ENCODE results near the gene MYRFL. TPM values are rescaled to one million over a fixed set of nuclear protein-coding genes. Genes with fewer than 3 reads are reported as not detected.

Gene MYRFL
- total RNA-seq, 8 experiments from 2014 or later = 0.18 to 0.57 (median 0.33) TPM; not detected in 3

DNA sequence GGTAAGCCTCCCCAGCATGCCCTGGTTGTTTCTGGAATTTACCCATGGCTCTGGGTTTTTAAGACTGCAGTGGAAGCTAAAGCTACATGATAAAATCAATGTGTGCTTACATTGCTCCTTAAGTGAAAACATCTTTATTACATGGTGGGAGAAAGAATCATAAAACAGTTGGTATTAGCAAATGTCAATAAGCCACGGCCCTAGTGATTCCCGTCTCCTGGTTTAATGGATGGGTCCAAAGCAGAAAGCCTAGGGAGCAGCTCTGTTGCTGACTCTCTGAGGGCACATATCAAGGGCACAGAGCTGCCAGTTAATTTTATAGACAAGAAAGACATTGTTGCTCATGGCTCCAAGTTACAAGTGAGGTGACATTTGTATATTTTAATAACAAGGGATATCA lies 127.9 kb downstream of the MYRFL start:
- Histone ChIP-seq H3K4me3 (no peak overlapping the region), H3K27ac (no peak overlapping the region), H3K4me1 (replicated peaks in 1 of 2) (peaks cover 0 to 5% of the 10 kb centered on the region in 2 donors)
- in situ Hi-C loops (cut with MboI; ENCODE audit: low pct_unique_long_range_greater_than_20kb in 2 of 9, low sequenced_read_pairs in 9 of 9, unreplicated experiment in 9 of 9) = no loop called here
- 16 to 57% (median 40%) methylated on average over 1 to 2 of the region's 2 CpGs; no CpG with 5 or more reads in 5 of the 10 experiments for WGBS, 10 experiments
- ATAC-seq (replicated peaks in 6 of 8) = no peak

DNA sequence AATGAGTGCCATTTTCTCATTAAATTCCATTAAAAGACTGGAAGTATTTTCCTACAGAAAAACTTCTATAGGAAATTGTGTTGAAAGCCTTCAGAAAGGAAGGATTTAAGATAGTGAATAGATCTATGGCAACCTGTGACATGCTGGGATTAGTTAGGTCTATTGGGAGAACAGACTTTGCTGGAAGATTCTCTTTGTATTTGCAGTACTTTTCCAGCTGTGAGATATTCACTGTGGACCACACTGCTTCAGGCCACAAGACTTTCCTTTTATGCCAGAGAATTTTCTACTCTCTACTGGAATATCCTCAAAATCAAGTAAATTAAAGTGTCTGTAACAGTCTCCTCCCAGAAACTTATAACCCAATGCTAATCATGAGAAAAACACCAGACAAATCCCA lies 136.2 kb downstream of the MYRFL start:
- in situ Hi-C loops (cut with MboI; ENCODE audit: low pct_unique_long_range_greater_than_20kb in 2 of 9, low sequenced_read_pairs in 9 of 9, unreplicated experiment in 9 of 9) = no loop called here
- no peak for ATAC-seq (replicated peaks in 6 of 8)
- Histone ChIP-seq H3K4me3 (no peak overlapping the region), H3K4me1 (replicated peaks in 1 of 2) (no peaks in the 10 kb centered on the region), H3K27ac (no peak overlapping the region)

DNA sequence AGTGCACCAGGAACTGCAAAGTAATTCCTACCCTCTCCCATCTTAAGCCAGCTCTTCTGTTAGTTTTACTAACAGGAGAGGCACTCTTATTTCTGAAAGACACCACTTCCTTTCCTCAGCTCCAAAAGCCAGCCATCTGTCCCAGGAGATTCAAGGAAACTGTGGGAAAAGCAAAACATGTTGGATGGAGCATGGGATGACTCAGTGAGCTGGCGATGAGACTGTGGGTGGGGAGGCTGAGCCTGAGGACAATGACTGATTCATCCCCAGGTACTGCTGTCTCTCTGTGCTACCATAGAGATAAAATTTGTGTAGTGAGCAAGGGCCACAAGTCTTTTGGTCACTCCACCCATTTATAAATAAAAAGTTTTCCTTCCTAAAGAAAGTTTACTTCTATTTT lies 141.4 kb downstream of the MYRFL start:
- Histone ChIP-seq H3K4me3 (no peak overlapping the region), H3K27ac (no peak overlapping the region), H3K4me1 (replicated peaks in 1 of 2) (no peaks in the 10 kb centered on the region)
- in situ Hi-C loops (cut with MboI; ENCODE audit: low pct_unique_long_range_greater_than_20kb in 2 of 9, low sequenced_read_pairs in 9 of 9, unreplicated experiment in 9 of 9) = no loop called here
- ATAC-seq (replicated peaks in 6 of 8) = peak in 2 of 8 experiments; percentile 86 to 99
- WGBS, 10 experiments = 0 to 100% (median 0%) methylated on average over 1 of the region's 1 CpG; no CpG with 5 or more reads in 7 of the 10 experiments

DNA sequence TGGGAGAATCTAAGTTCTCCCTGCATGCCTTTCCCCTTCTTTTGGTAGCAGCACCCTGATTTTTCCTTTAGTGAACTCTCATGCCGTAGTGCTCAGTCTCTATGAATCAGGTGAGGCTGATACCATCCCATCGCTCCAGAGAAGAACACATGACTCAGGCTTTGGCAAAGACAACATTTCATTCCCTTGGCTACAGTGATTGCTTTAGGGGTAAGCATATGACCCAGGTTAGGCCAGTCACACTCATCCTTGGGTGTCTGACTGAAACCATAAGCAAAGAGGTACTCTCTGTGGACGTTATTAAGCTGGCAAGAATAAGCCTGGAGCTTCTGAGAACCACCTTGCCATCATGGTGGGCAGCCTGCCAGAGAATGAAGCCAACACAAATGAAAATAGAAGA lies 141.8 kb downstream of the MYRFL start:
- Histone ChIP-seq H3K4me3 (no peak overlapping the region), H3K27ac (no peak overlapping the region), H3K4me1 (replicated peaks in 1 of 2) (no peaks in the 10 kb centered on the region)
- WGBS, 10 experiments = 20 to 100% (median 60%) methylated on average over 1 to 3 of the region's 3 CpGs; no CpG with 5 or more reads in 3 of the 10 experiments
- in situ Hi-C loops (cut with MboI; ENCODE audit: low pct_unique_long_range_greater_than_20kb in 2 of 9, low sequenced_read_pairs in 9 of 9, unreplicated experiment in 9 of 9) = no loop called here
- peak in 2 of 8 experiments; percentile 52 to 65 for ATAC-seq (replicated peaks in 6 of 8)

DNA sequence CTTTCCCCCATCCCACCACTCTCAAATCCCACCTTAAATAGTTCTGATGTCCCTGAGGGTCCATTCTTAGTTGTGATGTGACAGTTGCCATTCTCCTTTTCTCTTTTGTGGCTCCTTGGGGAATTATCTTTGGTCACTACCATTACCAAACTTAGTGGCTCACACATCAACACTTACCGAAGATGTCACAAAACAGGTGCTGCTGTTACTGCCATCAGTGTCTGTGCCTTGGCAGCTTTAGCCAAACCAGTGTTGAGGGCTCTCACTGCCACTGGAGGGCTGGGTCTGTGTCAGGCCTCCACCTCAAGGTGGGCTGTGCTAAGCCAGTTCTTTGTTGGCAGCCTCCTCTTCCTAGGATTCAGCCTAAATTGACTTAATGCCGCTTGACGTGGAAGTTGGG lies 144.0 kb downstream of the MYRFL start:
- Histone ChIP-seq H3K4me3 (no peak overlapping the region), H3K4me1 (replicated peaks in 1 of 2) (no peaks in the 10 kb centered on the region), H3K27ac (no peak overlapping the region)
- in situ Hi-C loops (cut with MboI; ENCODE audit: low pct_unique_long_range_greater_than_20kb in 2 of 9, low sequenced_read_pairs in 9 of 9, unreplicated experiment in 9 of 9) = no loop called here
- 88 to 100% (median 100%) methylated on average over 1 to 3 of the region's 3 CpGs; no CpG with 5 or more reads in 5 of the 10 experiments for WGBS, 10 experiments
- no peak for ATAC-seq (replicated peaks in 6 of 8)

DNA sequence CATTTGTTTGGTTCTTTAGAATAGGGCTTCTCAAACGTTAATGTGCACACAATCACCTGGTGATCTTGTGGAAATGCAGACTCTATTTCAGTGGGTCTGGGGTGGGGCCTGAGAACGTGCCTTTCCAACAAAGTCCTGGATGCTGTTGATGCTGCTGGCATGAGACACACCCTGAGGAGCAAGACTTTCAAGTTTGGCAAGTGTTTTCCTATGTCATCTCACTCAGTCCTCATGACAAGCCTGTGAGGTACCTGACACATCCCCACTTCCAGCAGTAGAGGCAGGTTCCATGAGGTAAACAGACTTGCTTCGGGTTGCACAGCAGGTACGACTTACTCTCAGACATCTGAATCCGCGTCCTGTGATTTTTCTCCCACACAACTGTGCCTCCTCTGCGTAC lies 147.1 kb downstream of the MYRFL start:
- in situ Hi-C loops (cut with MboI; ENCODE audit: low pct_unique_long_range_greater_than_20kb in 2 of 9, low sequenced_read_pairs in 9 of 9, unreplicated experiment in 9 of 9) = no loop called here
- WGBS, 10 experiments = 42 to 85% (median 60%) methylated on average over 1 to 3 of the region's 7 CpGs; no CpG with 5 or more reads in 3 of the 10 experiments
- Histone ChIP-seq H3K4me3 (no peak overlapping the region), H3K4me1 (replicated peaks in 1 of 2) (peaks cover 0 to 6% of the 10 kb centered on the region in 2 donors), H3K27ac (no peak overlapping the region)
- no peak for ATAC-seq (replicated peaks in 6 of 8)

DNA sequence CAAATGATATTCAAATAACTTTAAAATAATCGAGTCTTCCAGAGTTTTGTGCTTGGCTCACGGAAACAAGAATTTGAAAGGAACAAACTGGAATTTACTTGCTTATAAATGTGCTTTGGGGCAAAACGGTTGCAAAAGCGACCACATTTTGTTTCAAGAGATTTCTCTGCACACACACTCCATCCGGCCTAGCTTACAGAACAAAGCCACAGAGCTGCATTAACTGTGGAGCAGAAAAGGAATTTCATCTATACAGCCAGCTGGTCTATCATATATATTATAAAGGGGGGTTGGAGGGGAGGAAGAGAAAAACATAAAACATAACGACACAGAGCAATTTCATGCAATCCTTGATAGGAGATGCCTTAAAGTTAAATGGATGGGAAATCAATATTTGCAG lies 153.0 kb downstream of the MYRFL start:
- 6 to 70% (median 35%) methylated on average over 3 to 6 of the region's 6 CpGs for WGBS, 10 experiments
- Histone ChIP-seq H3K27ac (peak overlapping the region; percentile 2 to 55), H3K4me1 (replicated peaks in 1 of 2) (peaks cover 10 to 33% of the 10 kb centered on the region in 2 donors), H3K4me3 (no peak overlapping the region)
- in situ Hi-C loops (cut with MboI; ENCODE audit: low pct_unique_long_range_greater_than_20kb in 2 of 9, low sequenced_read_pairs in 9 of 9, unreplicated experiment in 9 of 9) = no loop called here
- ATAC-seq (replicated peaks in 6 of 8) = peak in 5 of 8 experiments; percentile 27 to 83 (median 53)

DNA sequence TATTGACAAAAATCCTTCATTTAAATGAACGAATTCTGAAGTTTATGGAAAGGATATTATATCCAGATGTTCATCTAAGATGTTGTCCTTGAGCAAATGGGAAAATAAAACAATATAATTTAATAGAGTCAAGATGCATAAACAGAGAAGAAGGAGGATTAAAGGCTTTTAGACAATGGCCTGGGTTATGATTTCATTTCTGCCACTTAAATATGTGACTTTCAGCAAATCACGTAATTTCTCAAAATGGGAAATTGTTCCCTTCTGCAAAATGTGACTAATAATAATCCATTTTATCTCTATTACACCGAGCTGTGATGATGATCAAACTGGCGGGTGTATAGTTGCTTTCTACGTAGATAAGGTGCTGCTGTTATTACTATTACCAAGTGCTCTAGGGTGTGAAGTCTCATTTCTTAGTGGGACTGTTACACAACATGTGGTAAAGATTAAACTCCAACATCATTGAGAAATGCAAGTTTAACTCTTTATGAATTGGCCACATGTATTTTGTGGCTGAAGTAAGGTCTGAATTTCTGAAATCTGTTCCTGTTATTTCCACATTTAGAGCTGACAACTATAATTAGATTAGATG lies 157.0 kb downstream of the MYRFL start:
- no peak for ATAC-seq (replicated peaks in 6 of 8)
- in situ Hi-C loops (cut with MboI; ENCODE audit: low pct_unique_long_range_greater_than_20kb in 2 of 9, low sequenced_read_pairs in 9 of 9, unreplicated experiment in 9 of 9) = no loop called here
- Histone ChIP-seq H3K4me3 (no peak overlapping the region), H3K27ac (no peak overlapping the region), H3K4me1 (replicated peaks in 1 of 2) (peaks cover 10 to 29% of the 10 kb centered on the region in 2 donors)
- WGBS, 10 experiments = 11 to 91% (median 58%) methylated on average over 1 to 5 of the region's 5 CpGs

DNA sequence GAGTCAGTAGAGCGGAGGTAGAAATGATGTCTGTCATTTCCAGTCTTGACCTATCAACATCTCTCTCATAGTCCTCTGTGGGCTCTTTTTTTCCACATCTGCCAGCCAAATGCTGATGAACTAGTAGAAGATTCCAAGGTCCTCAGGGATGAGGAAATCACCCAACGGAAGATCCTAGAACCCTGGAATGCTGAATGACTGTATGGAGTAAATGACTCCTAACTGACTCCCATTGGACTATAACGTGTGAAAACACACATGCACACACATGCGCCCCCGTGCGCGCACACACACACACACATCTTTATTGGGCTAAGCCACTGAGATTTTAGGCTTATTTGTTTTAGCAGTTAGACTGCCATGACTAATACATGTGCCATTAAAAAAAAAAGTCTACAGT lies 159.2 kb downstream of the MYRFL start:
- H3K4me1 ChIP-seq (replicated peaks in 1 of 2) = peaks cover 17 to 21% of the 10 kb centered on the region in 2 donors
- H3K27ac ChIP-seq = no peak overlapping the region
- WGBS, 10 experiments = 7 to 100% (median 94%) methylated on average over 1 to 5 of the region's 7 CpGs; no CpG with 5 or more reads in 2 of the 10 experiments
- in situ Hi-C loops (cut with MboI; ENCODE audit: low pct_unique_long_range_greater_than_20kb in 2 of 9, low sequenced_read_pairs in 9 of 9, unreplicated experiment in 9 of 9) = no loop called here
- ATAC-seq (replicated peaks in 6 of 8) = no peak
- H3K4me3 ChIP-seq = no peak overlapping the region

DNA sequence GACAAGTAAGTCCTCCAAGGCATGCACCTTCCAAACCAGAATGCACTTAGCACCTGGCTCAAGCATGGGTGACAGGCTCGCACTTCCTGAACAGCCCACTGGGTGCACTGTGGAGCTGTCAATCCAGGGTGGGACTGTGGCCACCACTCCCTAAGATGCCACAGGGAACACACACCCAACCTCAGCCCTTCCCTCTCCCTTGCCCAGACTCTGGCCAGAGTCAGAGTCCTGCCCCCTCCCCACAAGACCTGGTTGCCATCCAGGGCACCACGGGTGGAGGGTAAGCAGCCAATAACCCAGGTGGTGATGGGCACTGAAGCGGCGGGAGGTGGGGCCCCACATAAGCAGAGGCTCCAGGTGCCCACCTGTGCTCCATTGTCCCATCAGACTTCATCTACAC lies 160.6 kb downstream of the MYRFL start:
- Histone ChIP-seq H3K27ac (no peak overlapping the region), H3K4me3 (no peak overlapping the region), H3K4me1 (replicated peaks in 1 of 2) (peaks cover 17 to 21% of the 10 kb centered on the region in 2 donors)
- peak in 3 of 8 experiments; percentile 28 to 83 (median 30) for ATAC-seq (replicated peaks in 6 of 8)
- 0 to 100% (median 95%) methylated on average over 1 to 4 of the region's 4 CpGs; no CpG with 5 or more reads in 6 of the 10 experiments for whole genome bisulfite sequencing, 10 experiments
- in situ Hi-C loops (cut with MboI; ENCODE audit: low pct_unique_long_range_greater_than_20kb in 2 of 9, low sequenced_read_pairs in 9 of 9, unreplicated experiment in 9 of 9) = no loop called here

DNA sequence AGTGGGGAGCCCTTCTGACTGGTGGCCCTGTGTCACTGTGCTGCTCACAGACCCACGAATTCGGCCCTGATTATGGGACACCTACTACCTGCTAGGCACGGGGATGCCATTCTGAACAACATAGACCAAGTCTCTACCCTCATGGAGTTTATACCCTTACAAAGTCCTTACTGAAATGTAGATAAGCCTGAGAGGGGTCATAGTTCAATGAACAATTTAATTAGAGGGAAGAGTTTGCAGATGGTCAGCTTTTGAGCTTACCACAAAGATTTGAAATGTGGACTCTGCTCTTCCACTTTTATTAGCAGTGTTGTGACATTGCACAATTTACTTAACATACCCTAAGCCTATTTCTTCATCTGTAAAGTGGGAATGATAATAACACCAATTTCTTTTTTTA lies 161.1 kb downstream of the MYRFL start:
- WGBS, 10 experiments = 96 to 100% (median 100%) methylated on average over 1 to 3 of the region's 3 CpGs; no CpG with 5 or more reads in 7 of the 10 experiments
- Histone ChIP-seq H3K27ac (no peak overlapping the region), H3K4me1 (replicated peaks in 1 of 2) (peaks cover 17 to 21% of the 10 kb centered on the region in 2 donors), H3K4me3 (no peak overlapping the region)
- in situ Hi-C loops (cut with MboI; ENCODE audit: low pct_unique_long_range_greater_than_20kb in 2 of 9, low sequenced_read_pairs in 9 of 9, unreplicated experiment in 9 of 9) = no loop called here
- no peak for ATAC-seq (replicated peaks in 6 of 8)

DNA sequence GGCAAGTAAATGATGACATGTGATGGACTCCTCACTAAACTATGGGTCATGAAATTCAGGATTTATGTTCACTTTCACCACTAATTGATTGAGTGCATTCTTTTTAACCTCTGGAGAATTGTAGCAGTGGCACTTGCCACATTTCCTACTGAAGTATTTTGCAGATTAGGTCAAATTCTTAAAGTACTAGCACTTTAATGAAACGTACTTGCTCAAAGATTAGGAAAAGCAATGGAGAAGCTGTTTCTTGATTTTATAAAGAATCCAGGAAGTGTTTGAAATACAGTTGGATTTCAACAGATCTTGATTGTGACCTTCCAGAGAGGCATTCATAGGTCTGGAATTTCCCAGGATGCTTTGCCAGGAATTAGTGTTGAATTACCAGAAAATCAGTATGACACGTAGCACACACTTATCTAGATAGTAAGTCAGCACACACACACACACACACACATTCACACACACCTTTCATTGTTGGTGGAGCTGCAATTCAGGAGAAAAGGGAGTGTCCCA lies 162.6 kb downstream of the MYRFL start:
- Histone ChIP-seq H3K4me1 (replicated peaks in 1 of 2) (peaks cover 14 to 17% of the 10 kb centered on the region in 2 donors), H3K27ac (no peak overlapping the region), H3K4me3 (no peak overlapping the region)
- 0 to 80% (median 60%) methylated on average over 1 to 2 of the region's 2 CpGs; no CpG with 5 or more reads in 2 of the 10 experiments for WGBS, 10 experiments
- peak in 6 of 8 experiments; percentile 14 to 83 (median 46) for ATAC-seq (replicated peaks in 6 of 8)
- in situ Hi-C loops (cut with MboI; ENCODE audit: low pct_unique_long_range_greater_than_20kb in 2 of 9, low sequenced_read_pairs in 9 of 9, unreplicated experiment in 9 of 9) = no loop called here

DNA sequence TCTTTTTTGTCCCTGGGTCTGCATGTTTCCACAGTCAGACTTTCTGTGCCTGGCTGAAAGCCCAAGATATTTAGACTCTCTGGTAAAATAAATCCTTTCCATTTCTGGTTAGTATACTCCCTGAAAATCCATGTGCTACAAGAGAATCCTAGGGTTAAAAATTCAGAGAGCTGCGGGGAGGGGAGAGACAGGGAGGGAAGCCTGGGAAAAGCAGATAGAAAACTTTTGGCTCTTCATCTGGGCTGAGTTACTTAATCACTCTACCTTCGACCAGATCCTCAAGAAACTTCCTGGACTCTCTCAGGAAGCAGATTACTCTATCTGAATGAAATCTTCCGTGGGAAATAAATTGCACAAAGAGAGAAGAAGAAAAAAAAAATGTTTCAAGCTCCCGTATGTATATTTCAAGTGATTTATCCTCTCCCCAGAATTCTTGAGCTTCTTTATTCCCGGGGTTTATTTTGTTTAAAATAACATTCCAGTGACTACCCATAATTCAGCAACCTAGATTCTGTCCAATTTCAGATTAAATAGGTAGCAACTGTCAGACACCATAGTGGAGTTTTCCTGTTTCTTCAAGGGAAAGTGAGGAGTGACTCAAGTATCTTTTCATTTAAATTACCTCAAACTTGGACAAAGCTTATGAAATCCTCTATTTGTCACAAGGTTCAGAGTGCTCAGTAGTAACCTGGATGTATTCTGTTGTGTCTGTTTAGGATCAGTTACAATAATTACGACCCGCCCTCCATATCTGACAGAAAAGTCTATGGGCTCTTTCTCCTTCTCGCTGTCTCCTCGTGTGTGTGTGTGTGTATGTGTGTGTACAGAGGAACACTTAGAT lies 163.7 kb downstream of the MYRFL start:
- ATAC-seq (replicated peaks in 6 of 8) = peak in 3 of 8 experiments; percentile 22 to 54 (median 23)
- H3K27ac ChIP-seq = no peak overlapping the region
- 34 to 100% (median 66%) methylated on average over 3 to 8 of the region's 9 CpGs; no CpG with 5 or more reads in 2 of the 10 experiments for WGBS, 10 experiments
- H3K4me3 ChIP-seq = no peak overlapping the region
- peaks cover 14 to 17% of the 10 kb centered on the region in 2 donors for H3K4me1 ChIP-seq (replicated peaks in 1 of 2)
- in situ Hi-C loops (cut with MboI; ENCODE audit: low pct_unique_long_range_greater_than_20kb in 2 of 9, low sequenced_read_pairs in 9 of 9, unreplicated experiment in 9 of 9) = no loop called here

Measured in motor neuron (in vitro differentiated cells).